ENCODE data around the gene NLRP1.

Gene NLRP1

GRCh38 chr17:5466295-5466694 is 118.0 kb downstream of the NLRP1 start:
- DNase-seq: no peak

- no peak for DNase-seq
Measured at GRCh38 chr17:5464717-5465507, 119.4 kb downstream of the NLRP1 start.
